ENCODE results near the gene IL18BP. TPM values are rescaled to one million over a fixed set of nuclear protein-coding genes. Genes with fewer than 3 reads are reported as not detected.

IL18BP gene
- total RNA-seq, 1 experiment from 2014 or later, result 18.2 TPM

DNA sequence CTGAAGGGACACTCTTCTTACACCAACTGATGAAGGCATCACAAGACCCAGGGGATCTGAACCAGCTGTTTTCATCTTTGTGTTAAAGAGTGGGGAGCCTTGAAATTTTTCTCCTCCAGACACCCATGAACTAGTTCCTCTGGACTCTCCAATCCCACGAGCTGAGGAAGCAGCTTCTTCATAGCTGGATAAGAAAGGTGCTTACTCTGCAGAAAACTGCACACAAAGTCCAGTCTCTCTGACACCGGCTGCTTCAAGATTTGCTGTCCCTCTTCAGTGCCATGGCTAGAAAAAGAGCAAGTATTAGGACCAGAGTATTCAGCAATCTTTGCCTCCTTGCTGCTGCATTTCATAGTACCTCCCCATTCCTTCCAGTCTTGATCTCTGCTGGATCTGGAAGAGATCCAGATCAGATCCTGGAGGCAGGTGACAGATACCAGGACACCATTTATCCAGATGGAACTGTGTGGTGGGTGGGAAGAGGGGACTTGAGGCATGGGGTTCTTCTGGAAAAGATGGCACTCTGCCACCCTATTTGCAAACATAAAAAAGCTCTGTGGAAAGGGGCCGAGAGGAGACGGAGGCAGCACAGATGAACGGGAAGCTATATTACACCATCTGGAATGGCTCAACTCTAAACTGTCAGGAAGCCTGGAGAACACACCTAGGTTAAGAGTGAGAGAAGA, 25.5 kb downstream of the IL18BP start:
- POLR2A ChIA-PET, result interaction anchor here (0.7 kb wide), 1 partner anchor 161 kb away, joined by 3 read pairs; no protein-coding TSS in a partner anchor

DNA sequence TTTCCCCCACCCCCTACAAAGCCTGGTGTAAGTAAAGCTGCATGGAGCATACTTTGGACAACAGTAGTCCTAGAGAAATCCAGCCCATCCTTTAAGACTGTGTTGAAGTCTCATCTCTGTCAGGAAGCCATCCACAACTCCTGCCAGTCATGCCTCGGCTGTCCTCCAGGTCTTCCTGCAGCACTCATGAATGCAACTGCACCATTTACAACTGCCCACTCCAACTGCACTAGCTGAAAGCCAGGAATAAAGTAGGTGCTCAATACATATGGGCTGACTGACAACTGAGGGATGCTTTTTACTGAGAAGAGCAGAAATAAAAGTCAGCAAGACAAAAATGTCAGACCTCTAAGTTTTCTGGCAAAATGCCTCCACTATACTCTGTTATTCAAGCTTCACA, 27.4 kb downstream of the IL18BP start:
- ATAC-seq (no peak), DNase-seq (ENCODE audit: low read depth, low spot score) (no peak)
- TF ChIP-seq, protein P1, sequence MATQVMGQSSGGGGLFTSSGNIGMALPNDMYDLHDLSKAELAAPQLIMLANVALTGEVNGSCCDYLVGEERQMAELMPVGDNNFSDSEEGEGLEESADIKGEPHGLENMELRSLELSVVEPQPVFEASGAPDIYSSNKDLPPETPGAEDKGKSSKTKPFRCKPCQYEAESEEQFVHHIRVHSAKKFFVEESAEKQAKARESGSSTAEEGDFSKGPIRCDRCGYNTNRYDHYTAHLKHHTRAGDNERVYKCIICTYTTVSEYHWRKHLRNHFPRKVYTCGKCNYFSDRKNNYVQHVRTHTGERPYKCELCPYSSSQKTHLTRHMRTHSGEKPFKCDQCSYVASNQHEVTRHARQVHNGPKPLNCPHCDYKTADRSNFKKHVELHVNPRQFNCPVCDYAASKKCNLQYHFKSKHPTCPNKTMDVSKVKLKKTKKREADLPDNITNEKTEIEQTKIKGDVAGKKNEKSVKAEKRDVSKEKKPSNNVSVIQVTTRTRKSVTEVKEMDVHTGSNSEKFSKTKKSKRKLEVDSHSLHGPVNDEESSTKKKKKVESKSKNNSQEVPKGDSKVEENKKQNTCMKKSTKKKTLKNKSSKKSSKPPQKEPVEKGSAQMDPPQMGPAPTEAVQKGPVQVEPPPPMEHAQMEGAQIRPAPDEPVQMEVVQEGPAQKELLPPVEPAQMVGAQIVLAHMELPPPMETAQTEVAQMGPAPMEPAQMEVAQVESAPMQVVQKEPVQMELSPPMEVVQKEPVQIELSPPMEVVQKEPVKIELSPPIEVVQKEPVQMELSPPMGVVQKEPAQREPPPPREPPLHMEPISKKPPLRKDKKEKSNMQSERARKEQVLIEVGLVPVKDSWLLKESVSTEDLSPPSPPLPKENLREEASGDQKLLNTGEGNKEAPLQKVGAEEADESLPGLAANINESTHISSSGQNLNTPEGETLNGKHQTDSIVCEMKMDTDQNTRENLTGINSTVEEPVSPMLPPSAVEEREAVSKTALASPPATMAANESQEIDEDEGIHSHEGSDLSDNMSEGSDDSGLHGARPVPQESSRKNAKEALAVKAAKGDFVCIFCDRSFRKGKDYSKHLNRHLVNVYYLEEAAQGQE (IDR thresholded peaks at IDR 0.05; ENCODE audit: insufficient read depth in 1 of 2, low read depth in 2 of 2, low read length in 1 of 2), result no peak
- TF ChIP-seq, protein P2, sequence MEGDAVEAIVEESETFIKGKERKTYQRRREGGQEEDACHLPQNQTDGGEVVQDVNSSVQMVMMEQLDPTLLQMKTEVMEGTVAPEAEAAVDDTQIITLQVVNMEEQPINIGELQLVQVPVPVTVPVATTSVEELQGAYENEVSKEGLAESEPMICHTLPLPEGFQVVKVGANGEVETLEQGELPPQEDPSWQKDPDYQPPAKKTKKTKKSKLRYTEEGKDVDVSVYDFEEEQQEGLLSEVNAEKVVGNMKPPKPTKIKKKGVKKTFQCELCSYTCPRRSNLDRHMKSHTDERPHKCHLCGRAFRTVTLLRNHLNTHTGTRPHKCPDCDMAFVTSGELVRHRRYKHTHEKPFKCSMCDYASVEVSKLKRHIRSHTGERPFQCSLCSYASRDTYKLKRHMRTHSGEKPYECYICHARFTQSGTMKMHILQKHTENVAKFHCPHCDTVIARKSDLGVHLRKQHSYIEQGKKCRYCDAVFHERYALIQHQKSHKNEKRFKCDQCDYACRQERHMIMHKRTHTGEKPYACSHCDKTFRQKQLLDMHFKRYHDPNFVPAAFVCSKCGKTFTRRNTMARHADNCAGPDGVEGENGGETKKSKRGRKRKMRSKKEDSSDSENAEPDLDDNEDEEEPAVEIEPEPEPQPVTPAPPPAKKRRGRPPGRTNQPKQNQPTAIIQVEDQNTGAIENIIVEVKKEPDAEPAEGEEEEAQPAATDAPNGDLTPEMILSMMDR (IDR thresholded peaks at IDR 0.05), result no peak
- no peak for TF ChIP-seq TCF7L2 (IDR thresholded peaks at IDR 0.05; ENCODE audit: low read depth, low read length)
- intact Hi-C loops (cut with micrococcal nuclease; ENCODE audit: unreplicated experiment) (loop anchor here (5.0 kb wide), 2 partner anchors 406 to 421 kb away; partner anchors contain the start of gene CLPB), in situ Hi-C loops (cut with HindIII; ENCODE audit: low pct_unique_long_range_greater_than_20kb, low sequenced_read_pairs) (no loop called here)
- H3K27ac ChIP-seq (ENCODE audit: low read length), result no peak overlapping the region
- H3K27me3 ChIP-seq (ENCODE audit: control insufficient read depth, insufficient read depth, low read length), result no peaks in the 10 kb centered on the region
- no peaks in the 10 kb centered on the region for H3K9me3 ChIP-seq (ENCODE audit: control insufficient read depth, insufficient read depth, low read depth, low read length)
- H3K4me3 ChIP-seq (ENCODE audit: low read depth in 2 of 2, low read length in 2 of 2), result no peak overlapping the region
- ChIA-PET CTCF (interaction anchor here (1.2 to 2.0 kb wide), 2 partner anchors 11 to 64 kb away, joined by 3 to 25 read pairs; no protein-coding TSS in a partner anchor), POLR2A (interaction anchor here (0.5 kb wide), 1 partner anchor 53 kb away, joined by 6 read pairs; no protein-coding TSS in a partner anchor)
- no TSS peak for BruUV-seq (replicated peaks)
- peaks cover 19% of the 10 kb centered on the region for H3K36me3 ChIP-seq (ENCODE audit: control insufficient read depth, insufficient read depth, low read length)
- 0 out of 2 replicates have a peak, but pooled peaks cover 2% of the 10 kb centered on the region for H3K4me1 ChIP-seq (ENCODE audit: control insufficient read depth, insufficient read depth, low read length)

More for the DNA sequence above, 25.5 kb downstream of the IL18BP start:
- intact Hi-C loops (cut with micrococcal nuclease; ENCODE audit: unreplicated experiment), result loop anchor here (2.0 kb wide), 2 partner anchors 69 to 159 kb away; no protein-coding TSS in a partner anchor
- H3K4me3 ChIP-seq (ENCODE audit: low read depth in 2 of 2, low read length in 2 of 2), result no peak overlapping the region
- DNase-seq (ENCODE audit: low read depth, low spot score) (no peak), ATAC-seq (no peak)
- peaks cover 13% of the 10 kb centered on the region for H3K36me3 ChIP-seq (ENCODE audit: control insufficient read depth, insufficient read depth, low read length)
- H3K27ac ChIP-seq (ENCODE audit: low read length), result no peak overlapping the region
- no peaks in the 10 kb centered on the region for H3K27me3 ChIP-seq (ENCODE audit: control insufficient read depth, insufficient read depth, low read length)
- TF ChIP-seq TCF7L2 (IDR thresholded peaks at IDR 0.05; ENCODE audit: low read depth, low read length), result no peak
- TF ChIP-seq POLR2AphosphoS5 (IDR thresholded peaks at IDR 0.05; ENCODE audit: low read depth, low read length), result no peak
- TF ChIP-seq, protein P2 (IDR thresholded peaks at IDR 0.05), result no peak
- TF ChIP-seq, protein P1 (IDR thresholded peaks at IDR 0.05; ENCODE audit: insufficient read depth in 1 of 2, low read depth in 2 of 2, low read length in 1 of 2), result no peak
- no peak for TF ChIP-seq SIN3A (IDR thresholded peaks at IDR 0.05; ENCODE audit: borderline replicate concordance, insufficient read depth, low read depth, low read length)
- H3K4me1 ChIP-seq (ENCODE audit: control insufficient read depth, insufficient read depth, low read length), result 0 out of 2 replicates have a peak, but pooled peaks cover 2% of the 10 kb centered on the region
- in situ Hi-C loops (cut with HindIII; ENCODE audit: low pct_unique_long_range_greater_than_20kb, low sequenced_read_pairs), result no loop called here
- no TSS peak for BruUV-seq (replicated peaks)
- CTCF ChIA-PET, result interaction anchor here (0.7 to 2.0 kb wide), 10 partner anchors 11 to 235 kb away, joined by 3 to 25 read pairs (median 6); no protein-coding TSS in a partner anchor
- H3K9me3 ChIP-seq (ENCODE audit: control insufficient read depth, insufficient read depth, low read depth, low read length), result no peaks in the 10 kb centered on the region
